ENCODE measurements around the gene MAT2B.

Gene MAT2B

DNA sequence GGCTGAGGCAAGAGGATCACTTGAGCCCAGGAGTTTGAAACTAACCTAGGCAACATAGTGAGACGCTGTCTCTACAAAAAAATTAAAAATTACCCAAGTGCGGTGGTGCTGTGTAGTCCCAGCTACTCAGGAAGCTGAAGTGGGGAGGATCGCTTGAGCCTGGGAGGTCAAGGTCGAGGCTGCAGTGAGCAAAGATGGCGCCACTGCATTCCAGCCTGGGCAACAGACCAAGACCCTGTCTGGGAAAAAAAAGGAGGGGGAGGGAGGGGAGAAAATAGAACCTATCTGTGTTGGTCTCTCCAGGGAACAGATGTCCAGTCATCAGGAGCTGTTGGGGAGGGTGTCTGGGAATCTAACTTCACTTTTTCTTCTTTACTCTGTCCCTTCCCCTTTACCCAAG, 24.3 kb downstream of the MAT2B start (continued):
- TF ChIP-seq, protein P1, sequence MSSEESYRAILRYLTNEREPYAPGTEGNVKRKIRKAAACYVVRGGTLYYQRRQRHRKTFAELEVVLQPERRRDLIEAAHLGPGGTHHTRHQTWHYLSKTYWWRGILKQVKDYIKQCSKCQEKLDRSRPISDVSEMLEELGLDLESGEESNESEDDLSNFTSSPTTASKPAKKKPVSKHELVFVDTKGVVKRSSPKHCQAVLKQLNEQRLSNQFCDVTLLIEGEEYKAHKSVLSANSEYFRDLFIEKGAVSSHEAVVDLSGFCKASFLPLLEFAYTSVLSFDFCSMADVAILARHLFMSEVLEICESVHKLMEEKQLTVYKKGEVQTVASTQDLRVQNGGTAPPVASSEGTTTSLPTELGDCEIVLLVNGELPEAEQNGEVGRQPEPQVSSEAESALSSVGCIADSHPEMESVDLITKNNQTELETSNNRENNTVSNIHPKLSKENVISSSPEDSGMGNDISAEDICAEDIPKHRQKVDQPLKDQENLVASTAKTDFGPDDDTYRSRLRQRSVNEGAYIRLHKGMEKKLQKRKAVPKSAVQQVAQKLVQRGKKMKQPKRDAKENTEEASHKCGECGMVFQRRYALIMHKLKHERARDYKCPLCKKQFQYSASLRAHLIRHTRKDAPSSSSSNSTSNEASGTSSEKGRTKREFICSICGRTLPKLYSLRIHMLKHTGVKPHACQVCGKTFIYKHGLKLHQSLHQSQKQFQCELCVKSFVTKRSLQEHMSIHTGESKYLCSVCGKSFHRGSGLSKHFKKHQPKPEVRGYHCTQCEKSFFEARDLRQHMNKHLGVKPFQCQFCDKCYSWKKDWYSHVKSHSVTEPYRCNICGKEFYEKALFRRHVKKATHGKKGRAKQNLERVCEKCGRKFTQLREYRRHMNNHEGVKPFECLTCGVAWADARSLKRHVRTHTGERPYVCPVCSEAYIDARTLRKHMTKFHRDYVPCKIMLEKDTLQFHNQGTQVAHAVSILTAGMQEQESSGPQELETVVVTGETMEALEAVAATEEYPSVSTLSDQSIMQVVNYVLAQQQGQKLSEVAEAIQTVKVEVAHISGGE (tag by site-specific recombination; conservative IDR thresholded peaks at IDR 0.05; ENCODE audit: low read depth) = no peak
- TF ChIP-seq HOXC10 (CRISPR knock-in tag; IDR thresholded peaks at IDR 0.05) = no peak
- no peak for TF ChIP-seq ZNF223 (tag by site-specific recombination; IDR thresholded peaks at IDR 0.05)
- no peak for TF ChIP-seq ZNF776 (tag by site-specific recombination; IDR thresholded peaks at IDR 0.05; ENCODE audit: borderline replicate concordance)
- TF ChIP-seq ZFP41 (tag by site-specific recombination; IDR thresholded peaks at IDR 0.05; ENCODE audit: borderline replicate concordance) = no peak
- TF ChIP-seq ZBTB8A (tag by site-specific recombination; IDR thresholded peaks at IDR 0.05) = no peak
- TF ChIP-seq SP2 (tag by site-specific recombination; IDR thresholded peaks at IDR 0.05) = no peak
- no peak for TF ChIP-seq ZNF10 (tag by site-specific recombination; IDR thresholded peaks at IDR 0.05)
- no peak for TF ChIP-seq ZNF768 (tag by site-specific recombination; IDR thresholded peaks at IDR 0.05)

DNA sequence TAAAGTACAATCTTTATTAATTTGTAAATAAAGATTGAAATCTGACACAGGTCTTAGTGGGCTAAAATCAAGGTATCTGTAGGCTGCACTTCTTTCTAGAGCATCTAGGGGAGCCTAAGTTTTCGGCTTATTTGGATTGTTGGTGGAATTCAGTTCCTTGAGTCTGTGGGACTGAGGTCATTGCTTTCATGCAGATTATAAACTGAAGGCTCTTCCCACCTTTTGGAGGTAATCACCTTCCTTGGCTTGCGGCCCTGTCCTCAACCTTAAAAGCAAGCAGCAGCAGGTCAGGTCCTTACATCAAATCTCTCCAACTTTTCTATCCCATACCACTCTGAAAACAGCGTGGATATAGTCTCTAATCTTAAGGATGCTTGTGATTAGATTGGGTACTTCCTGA, 25.9 kb downstream of the MAT2B start:
- Histone ChIP-seq H3K4me3 (ENCODE audit: low read depth, low read length) (no peak overlapping the region), H3K36me3 (ENCODE audit: control insufficient read depth in 2 of 2, insufficient read depth in 1 of 2, low read length in 2 of 2) (no peaks in the 10 kb centered on the region), H3K27ac (ENCODE audit: extremely low read depth, low read depth, low read length) (no peak overlapping the region), H3K9me3 (ENCODE audit: control insufficient read depth, insufficient read depth, low read depth, low read length) (no peaks in the 10 kb centered on the region), H3K4me1 (ENCODE audit: control insufficient read depth, insufficient read depth, low read length) (peaks cover 13% of the 10 kb centered on the region)
- ChIA-PET POLR2A (no interaction called here), CTCF (no interaction called here)
- TF ChIP-seq ZBTB21 (tag by site-specific recombination; IDR thresholded peaks at IDR 0.05) (no peak), SCRT2 (tag by site-specific recombination; IDR thresholded peaks at IDR 0.05) (no peak), ZNF341 (tag by site-specific recombination; IDR thresholded peaks at IDR 0.05; ENCODE audit: low read depth) (no peak), MZF1 (tag by site-specific recombination; IDR thresholded peaks at IDR 0.05; ENCODE audit: borderline replicate concordance) (no peak), ZNF529 (tag by site-specific recombination; IDR thresholded peaks at IDR 0.05; ENCODE audit: insufficient replicate concordance) (no peak), ZNF747 (tag by site-specific recombination; IDR thresholded peaks at IDR 0.05) (no peak), TRIM28 (IDR thresholded peaks at IDR 0.05; ENCODE audit: borderline replicate concordance, low read length) (no peak), ZEB2 (tag by site-specific recombination; IDR thresholded peaks at IDR 0.05) (no peak), ZFP69B (tag by site-specific recombination; IDR thresholded peaks at IDR 0.05) (no peak), ZNF324 (tag by site-specific recombination; IDR thresholded peaks at IDR 0.05) (no peak), ZNF146 (tag by site-specific recombination; IDR thresholded peaks at IDR 0.05) (no peak), ZFP37 (tag by site-specific recombination; IDR thresholded peaks at IDR 0.05) (no peak), ZNF112 (tag by site-specific recombination; IDR thresholded peaks at IDR 0.05) (no peak), ZNF600 (tag by site-specific recombination; IDR thresholded peaks at IDR 0.05) (no peak), ZNF394 (tag by site-specific recombination; IDR thresholded peaks at IDR 0.05; ENCODE audit: borderline replicate concordance) (no peak), ZNF426 (tag by site-specific recombination; IDR thresholded peaks at IDR 0.05) (no peak)
- TF ChIP-seq, protein P2, sequence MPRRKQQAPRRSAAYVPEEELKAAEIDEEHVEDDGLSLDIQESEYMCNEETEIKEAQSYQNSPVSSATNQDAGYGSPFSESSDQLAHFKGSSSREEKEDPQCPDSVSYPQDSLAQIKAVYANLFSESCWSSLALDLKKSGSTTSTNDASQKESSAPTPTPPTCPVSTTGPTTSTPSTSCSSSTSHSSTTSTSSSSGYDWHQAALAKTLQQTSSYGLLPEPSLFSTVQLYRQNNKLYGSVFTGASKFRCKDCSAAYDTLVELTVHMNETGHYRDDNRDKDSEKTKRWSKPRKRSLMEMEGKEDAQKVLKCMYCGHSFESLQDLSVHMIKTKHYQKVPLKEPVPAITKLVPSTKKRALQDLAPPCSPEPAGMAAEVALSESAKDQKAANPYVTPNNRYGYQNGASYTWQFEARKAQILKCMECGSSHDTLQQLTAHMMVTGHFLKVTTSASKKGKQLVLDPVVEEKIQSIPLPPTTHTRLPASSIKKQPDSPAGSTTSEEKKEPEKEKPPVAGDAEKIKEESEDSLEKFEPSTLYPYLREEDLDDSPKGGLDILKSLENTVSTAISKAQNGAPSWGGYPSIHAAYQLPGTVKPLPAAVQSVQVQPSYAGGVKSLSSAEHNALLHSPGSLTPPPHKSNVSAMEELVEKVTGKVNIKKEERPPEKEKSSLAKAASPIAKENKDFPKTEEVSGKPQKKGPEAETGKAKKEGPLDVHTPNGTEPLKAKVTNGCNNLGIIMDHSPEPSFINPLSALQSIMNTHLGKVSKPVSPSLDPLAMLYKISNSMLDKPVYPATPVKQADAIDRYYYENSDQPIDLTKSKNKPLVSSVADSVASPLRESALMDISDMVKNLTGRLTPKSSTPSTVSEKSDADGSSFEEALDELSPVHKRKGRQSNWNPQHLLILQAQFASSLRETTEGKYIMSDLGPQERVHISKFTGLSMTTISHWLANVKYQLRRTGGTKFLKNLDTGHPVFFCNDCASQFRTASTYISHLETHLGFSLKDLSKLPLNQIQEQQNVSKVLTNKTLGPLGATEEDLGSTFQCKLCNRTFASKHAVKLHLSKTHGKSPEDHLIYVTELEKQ (tag by site-specific recombination; IDR thresholded peaks at IDR 0.05; ENCODE audit: borderline replicate concordance) = no peak
- TF ChIP-seq, protein P3, sequence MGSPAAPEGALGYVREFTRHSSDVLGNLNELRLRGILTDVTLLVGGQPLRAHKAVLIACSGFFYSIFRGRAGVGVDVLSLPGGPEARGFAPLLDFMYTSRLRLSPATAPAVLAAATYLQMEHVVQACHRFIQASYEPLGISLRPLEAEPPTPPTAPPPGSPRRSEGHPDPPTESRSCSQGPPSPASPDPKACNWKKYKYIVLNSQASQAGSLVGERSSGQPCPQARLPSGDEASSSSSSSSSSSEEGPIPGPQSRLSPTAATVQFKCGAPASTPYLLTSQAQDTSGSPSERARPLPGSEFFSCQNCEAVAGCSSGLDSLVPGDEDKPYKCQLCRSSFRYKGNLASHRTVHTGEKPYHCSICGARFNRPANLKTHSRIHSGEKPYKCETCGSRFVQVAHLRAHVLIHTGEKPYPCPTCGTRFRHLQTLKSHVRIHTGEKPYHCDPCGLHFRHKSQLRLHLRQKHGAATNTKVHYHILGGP (tag by site-specific recombination; IDR thresholded peaks at IDR 0.05) = no peak
- TF ChIP-seq, protein P4, sequence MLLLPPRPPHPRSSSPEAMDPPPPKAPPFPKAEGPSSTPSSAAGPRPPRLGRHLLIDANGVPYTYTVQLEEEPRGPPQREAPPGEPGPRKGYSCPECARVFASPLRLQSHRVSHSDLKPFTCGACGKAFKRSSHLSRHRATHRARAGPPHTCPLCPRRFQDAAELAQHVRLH (tag by site-specific recombination; IDR thresholded peaks at IDR 0.05) = no peak
- TF ChIP-seq, protein P5, sequence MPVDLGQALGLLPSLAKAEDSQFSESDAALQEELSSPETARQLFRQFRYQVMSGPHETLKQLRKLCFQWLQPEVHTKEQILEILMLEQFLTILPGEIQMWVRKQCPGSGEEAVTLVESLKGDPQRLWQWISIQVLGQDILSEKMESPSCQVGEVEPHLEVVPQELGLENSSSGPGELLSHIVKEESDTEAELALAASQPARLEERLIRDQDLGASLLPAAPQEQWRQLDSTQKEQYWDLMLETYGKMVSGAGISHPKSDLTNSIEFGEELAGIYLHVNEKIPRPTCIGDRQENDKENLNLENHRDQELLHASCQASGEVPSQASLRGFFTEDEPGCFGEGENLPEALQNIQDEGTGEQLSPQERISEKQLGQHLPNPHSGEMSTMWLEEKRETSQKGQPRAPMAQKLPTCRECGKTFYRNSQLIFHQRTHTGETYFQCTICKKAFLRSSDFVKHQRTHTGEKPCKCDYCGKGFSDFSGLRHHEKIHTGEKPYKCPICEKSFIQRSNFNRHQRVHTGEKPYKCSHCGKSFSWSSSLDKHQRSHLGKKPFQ (tag by site-specific recombination; IDR thresholded peaks at IDR 0.05) = no peak
